SU-DHL-6 (cell line): ENCODE measurements around the gene SLC6A3.

Experiments used
- H2AFZ ChIP-seq: fragments of 200-600 bp; sonication (generic); 2 replicates; pipeline ENCODE4 v1.6.1; 2014; ENCODE audit warnings: low read depth, mild to moderate bottlenecking, moderate library complexity, mixed read lengths, antibody characterized with exemption, low read length; ENCODE audit not compliant: severe bottlenecking
- H3F3A ChIP-seq: fragments of 200-600 bp; shearing (Covaris generic); 2 replicates; pipeline ENCODE4 v1.6.0; 2016; ENCODE audit warnings: antibody characterized with exemption, mild to moderate bottlenecking; ENCODE audit not compliant: insufficient read depth
- H3K27ac ChIP-seq: fragments of 200-600 bp; sonication (generic); 2 replicates; pipeline ENCODE4 v1.5.1; 2016; ENCODE audit warnings: low read depth, mild to moderate bottlenecking, low read length, moderate library complexity, mixed read lengths
- H3K27me3 ChIP-seq: fragments of 200-600 bp; sonication (generic), shearing (Covaris generic); 2 replicates; pipeline ENCODE4 v1.6.0; 2014; ENCODE audit warnings: mild to moderate bottlenecking, low read length
- H3K36me3 ChIP-seq: fragments of 200-600 bp; sonication (generic); 2 replicates; pipeline ENCODE4 v1.6.1; 2014; ENCODE audit warnings: mild to moderate bottlenecking, low read length, mixed read lengths
- H3K4me2 ChIP-seq: fragments of 300-600, 200-600 bp; shearing (Covaris generic), sonication (generic); 2 replicates; pipeline ENCODE4 v1.6.0; 2014; ENCODE audit warnings: low read length, low read depth, mild to moderate bottlenecking; ENCODE audit not compliant: poor library complexity, severe bottlenecking
- H3K4me3 ChIP-seq: fragments of 200-600 bp; sonication (generic); 2 replicates; pipeline ENCODE4 v1.5.1; 2014; ENCODE audit warnings: antibody characterized with exemption, low read length, mild to moderate bottlenecking, mixed read lengths; ENCODE audit not compliant: insufficient read depth, poor library complexity, severe bottlenecking
- H3K79me2 ChIP-seq: fragments of 200-600 bp; sonication (generic); 2 replicates; pipeline ENCODE4 v1.6.1; 2014; ENCODE audit warnings: mild to moderate bottlenecking, low read length, moderate library complexity; ENCODE audit not compliant: insufficient read depth
- H3K9ac ChIP-seq: fragments of 200-600 bp; sonication (generic); 2 replicates; pipeline ENCODE4 v1.7.0; 2014; ENCODE audit warnings: mild to moderate bottlenecking, low read length
- H3K9me2 ChIP-seq: fragments of 200-600 bp; sonication (generic); replicated peaks from 2 replicates; pipeline ENCODE4 v1.6.1; 2014; ENCODE audit warnings: low read length; ENCODE audit not compliant: insufficient read depth
- H3K9me3 ChIP-seq: fragments of 200-600 bp; sonication (generic); 2 replicates; pipeline ENCODE4 v1.6.1; 2014; ENCODE audit warnings: low read length, mixed read lengths; ENCODE audit not compliant: insufficient read depth
- H4K20me1 ChIP-seq: fragments of 200-600 bp; sonication (generic); 2 replicates; pipeline ENCODE4 v1.6.1; 2014; ENCODE audit warnings: low read depth, mild to moderate bottlenecking, antibody characterized with exemption, low read length, moderate library complexity, mixed read lengths
- CTCF ChIP-seq: fragments of 200-600 bp; sonication (generic); IDR thresholded peaks from one replicate; pipeline ENCODE4 v1.5.1; 2017; ENCODE audit warnings: antibody characterized with exemption, mild to moderate bottlenecking, low read length, moderate library complexity; ENCODE audit not compliant: insufficient read depth, poor library complexity, severe bottlenecking
- EZH2phosphoT487 ChIP-seq: fragments of 200-600 bp; sonication (generic), shearing (Covaris generic); conservative IDR thresholded peaks from 2 replicates; pipeline ENCODE4 v1.6.1; 2018; ENCODE audit warnings: mild to moderate bottlenecking, antibody characterized with exemption, low read length, moderate library complexity, mixed read lengths

SLC6A3 gene

DNA sequence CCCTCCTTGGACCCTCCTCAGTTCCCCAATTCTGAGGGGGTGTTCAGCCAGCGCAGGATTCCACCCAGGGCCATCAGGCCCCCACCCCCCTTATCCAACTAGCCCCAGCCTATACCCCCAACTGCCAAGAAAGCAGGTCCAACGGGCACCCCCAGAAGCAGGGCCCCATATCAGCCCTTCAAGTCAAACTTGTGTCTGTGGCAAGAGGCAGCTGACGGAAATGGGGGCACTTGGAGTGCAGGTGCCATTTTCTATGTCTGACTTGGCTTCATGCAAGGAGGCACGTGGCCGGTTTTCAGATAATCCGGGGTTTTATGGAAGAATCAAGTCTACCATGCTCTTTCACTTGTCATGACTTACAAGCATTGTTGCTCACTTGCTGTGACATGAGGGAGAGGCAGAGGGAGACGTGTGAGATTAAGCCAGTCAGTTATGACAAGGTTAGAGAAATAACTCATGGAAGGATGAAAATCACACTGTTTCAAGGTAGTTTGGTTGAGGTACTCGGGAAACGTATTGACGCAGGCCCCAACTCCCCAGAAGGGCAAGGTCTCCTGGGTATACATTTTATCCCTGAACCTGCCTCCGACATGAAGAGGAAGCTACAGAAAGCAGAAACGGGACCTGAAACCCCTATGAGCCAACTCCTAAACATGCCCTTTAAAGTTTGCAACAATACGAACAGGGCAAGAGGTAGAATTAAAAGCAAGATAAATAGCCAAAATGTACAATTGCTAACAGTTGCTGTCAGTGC, 73.8 kb downstream of the SLC6A3 start:
- Histone ChIP-seq H3F3A (no peaks in the 10 kb centered on the region), H2AFZ (no peak overlapping the region), H3K4me3 (no peak overlapping the region), H3K27me3 (no peaks in the 10 kb centered on the region), H3K4me2 (no peak overlapping the region), H3K9ac (no peak overlapping the region), H3K9me2 (no peaks in the 10 kb centered on the region), H4K20me1 (no peaks in the 10 kb centered on the region), H3K9me3 (no peaks in the 10 kb centered on the region), H3K27ac (no peak overlapping the region), H3K79me2 (no peaks in the 10 kb centered on the region), H3K36me3 (no peaks in the 10 kb centered on the region)
- no peak for TF ChIP-seq CTCF
- no peak for TF ChIP-seq EZH2phosphoT487

- TF ChIP-seq CTCF: no peak
- no peak for TF ChIP-seq EZH2phosphoT487
- H3K27me3 ChIP-seq: no peaks in the 10 kb centered on the region
- H3K79me2 ChIP-seq: no peaks in the 10 kb centered on the region
- H3K9ac ChIP-seq: no peak overlapping the region
- no peak overlapping the region for H2AFZ ChIP-seq
- no peak overlapping the region for H3K4me3 ChIP-seq
- no peaks in the 10 kb centered on the region for H4K20me1 ChIP-seq
- no peaks in the 10 kb centered on the region for H3K9me3 ChIP-seq
- H3K9me2 ChIP-seq: no peaks in the 10 kb centered on the region
- no peak overlapping the region for H3K4me2 ChIP-seq
- H3K36me3 ChIP-seq: no peaks in the 10 kb centered on the region
- no peak overlapping the region for H3K27ac ChIP-seq
- no peaks in the 10 kb centered on the region for H3F3A ChIP-seq
Measured at GRCh38 chr5:1370006-1370405, 75.2 kb downstream of the SLC6A3 start.

DNA sequence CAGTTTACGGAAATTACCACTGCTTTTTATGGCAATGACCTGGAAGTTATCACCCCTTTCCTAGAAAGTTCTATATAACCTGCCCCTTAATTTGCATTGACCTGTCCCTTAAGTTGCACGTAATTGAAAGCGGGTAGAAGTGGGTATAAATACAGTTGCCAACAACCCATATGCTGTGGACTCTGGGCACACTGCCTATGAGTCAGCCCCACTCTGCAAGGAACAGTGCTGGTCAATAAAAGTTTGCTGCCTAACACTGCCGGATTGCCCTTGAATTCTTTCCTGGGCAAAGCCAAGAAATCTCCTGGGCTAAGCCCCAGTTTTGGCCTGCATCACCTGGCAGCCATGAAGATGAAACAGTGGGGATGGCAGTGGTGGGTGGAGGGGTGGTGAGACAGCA, 76.5 kb downstream of the SLC6A3 start:
- no peak overlapping the region for H3K9ac ChIP-seq
- H4K20me1 ChIP-seq: no peaks in the 10 kb centered on the region
- H3K79me2 ChIP-seq: no peaks in the 10 kb centered on the region
- no peak overlapping the region for H3K4me3 ChIP-seq
- H3K36me3 ChIP-seq: no peaks in the 10 kb centered on the region
- no peaks in the 10 kb centered on the region for H3K27me3 ChIP-seq
- H3K4me2 ChIP-seq: no peak overlapping the region
- TF ChIP-seq EZH2phosphoT487: no peak
- TF ChIP-seq CTCF: no peak
- H3F3A ChIP-seq: no peaks in the 10 kb centered on the region
- no peak overlapping the region for H3K27ac ChIP-seq
- H3K9me2 ChIP-seq: no peaks in the 10 kb centered on the region
- no peak overlapping the region for H2AFZ ChIP-seq
- no peaks in the 10 kb centered on the region for H3K9me3 ChIP-seq
